Omental fat pad (tissue), 4 donors: ENCODE data around the gene GJD4. TPM values are rescaled to one million over a fixed set of nuclear protein-coding genes. Genes with fewer than 3 reads are reported as not detected.
A peak's percentile ranks its signal among the peaks of the same experiment; 100 is the strongest.

Experiments used
- ATAC-seq: fragments of 150-250 bp; one replicate; pipeline ENCODE4 v1.9.1; 2016; ENCODE audit warnings: mild to moderate bottlenecking, moderate library complexity; ENCODE audit not compliant: low FRiP score
- DNase-seq: peaks from one replicate; pipeline ENCODE4 v3.0.0-alpha.2; 2019; ENCODE audit warnings: low spot score
- total RNA-seq, 4 donors: library from RNA; depleted of rRNA; stranded (reverse); fragments of >200 nt; gene quantifications; one replicate each; pipeline ENCODE4 v1.1.0, GENCODE V29; 2016
- TF ChIP-seq, protein P1 (sequence below), 3 donors: fragments of 450-650 bp; IDR thresholded peaks; one replicate each; pipeline ENCODE4 v1.5.1; 2016 to 2017; ENCODE audit warnings: antibody characterized with exemption in 3 of 3, mild to moderate bottlenecking in 3 of 3, moderate library complexity in 2 of 3

Gene GJD4
- total RNA-seq, 4 donors from 2014 or later = not detected

GRCh38 chr10:35633006-35633980, 28.2 kb downstream of the GJD4 start:
- DNase-seq = no peak
- TF ChIP-seq, protein P1, sequence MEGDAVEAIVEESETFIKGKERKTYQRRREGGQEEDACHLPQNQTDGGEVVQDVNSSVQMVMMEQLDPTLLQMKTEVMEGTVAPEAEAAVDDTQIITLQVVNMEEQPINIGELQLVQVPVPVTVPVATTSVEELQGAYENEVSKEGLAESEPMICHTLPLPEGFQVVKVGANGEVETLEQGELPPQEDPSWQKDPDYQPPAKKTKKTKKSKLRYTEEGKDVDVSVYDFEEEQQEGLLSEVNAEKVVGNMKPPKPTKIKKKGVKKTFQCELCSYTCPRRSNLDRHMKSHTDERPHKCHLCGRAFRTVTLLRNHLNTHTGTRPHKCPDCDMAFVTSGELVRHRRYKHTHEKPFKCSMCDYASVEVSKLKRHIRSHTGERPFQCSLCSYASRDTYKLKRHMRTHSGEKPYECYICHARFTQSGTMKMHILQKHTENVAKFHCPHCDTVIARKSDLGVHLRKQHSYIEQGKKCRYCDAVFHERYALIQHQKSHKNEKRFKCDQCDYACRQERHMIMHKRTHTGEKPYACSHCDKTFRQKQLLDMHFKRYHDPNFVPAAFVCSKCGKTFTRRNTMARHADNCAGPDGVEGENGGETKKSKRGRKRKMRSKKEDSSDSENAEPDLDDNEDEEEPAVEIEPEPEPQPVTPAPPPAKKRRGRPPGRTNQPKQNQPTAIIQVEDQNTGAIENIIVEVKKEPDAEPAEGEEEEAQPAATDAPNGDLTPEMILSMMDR (IDR thresholded peaks at IDR 0.05) = no peak
- no peak for ATAC-seq

- ATAC-seq (peak; percentile 21), DNase-seq (no peak)
- TF ChIP-seq, protein P1 (IDR thresholded peaks at IDR 0.05) = peak in 2 of 3 donors; percentile 21 to 48
Observed at GRCh38 chr10:35635576-35635975, 30.4 kb downstream of the GJD4 start.

- ATAC-seq (no peak), DNase-seq (no peak)
- TF ChIP-seq, protein P1 (IDR thresholded peaks at IDR 0.05) = no peak
Observed at GRCh38 chr10:35636956-35637355, 31.8 kb downstream of the GJD4 start.

DNA sequence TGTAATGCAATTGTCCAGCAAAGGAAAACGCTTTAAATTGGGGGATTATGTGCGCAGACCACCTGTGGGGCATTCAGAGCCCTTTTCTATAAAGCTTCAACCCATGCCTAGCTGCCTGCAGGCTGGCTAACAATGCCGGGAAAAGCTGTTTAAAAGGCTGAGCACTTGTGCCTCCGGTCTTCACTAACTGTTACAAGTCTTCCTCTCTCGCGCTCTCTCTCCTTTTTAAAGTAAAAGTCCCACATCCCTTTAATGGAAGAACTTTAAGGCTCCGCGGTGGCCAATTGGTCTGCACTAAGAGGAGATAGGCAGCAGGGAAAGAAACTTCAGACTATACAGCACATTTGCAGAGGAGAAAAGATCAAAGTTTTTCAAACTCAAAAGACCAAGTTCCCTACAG, 32.3 kb downstream of the GJD4 start:
- DNase-seq (no peak), ATAC-seq (no peak)
- TF ChIP-seq, protein P1 (IDR thresholded peaks at IDR 0.05) = no peak

DNA sequence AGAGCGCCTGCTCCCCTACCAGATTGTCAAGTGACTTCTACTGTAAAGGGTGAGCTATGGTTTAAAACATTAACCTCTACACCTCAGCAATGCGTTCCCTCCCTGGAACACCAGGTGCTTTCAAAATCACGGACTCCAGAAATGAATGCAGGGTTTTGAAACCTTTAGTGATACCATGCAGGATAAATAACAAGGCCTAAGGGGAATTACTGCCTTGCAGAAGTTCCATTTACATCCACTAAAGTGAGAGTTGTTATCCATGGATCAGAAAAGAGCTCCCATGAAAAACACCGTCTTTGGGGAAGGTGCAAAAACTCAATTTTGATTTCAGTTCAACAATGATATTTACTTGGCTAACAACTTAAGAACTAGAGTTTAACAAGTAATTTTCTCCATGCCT, 33.0 kb downstream of the GJD4 start:
- ATAC-seq = no peak
- DNase-seq = no peak
- TF ChIP-seq, protein P1 (IDR thresholded peaks at IDR 0.05) = no peak

DNA sequence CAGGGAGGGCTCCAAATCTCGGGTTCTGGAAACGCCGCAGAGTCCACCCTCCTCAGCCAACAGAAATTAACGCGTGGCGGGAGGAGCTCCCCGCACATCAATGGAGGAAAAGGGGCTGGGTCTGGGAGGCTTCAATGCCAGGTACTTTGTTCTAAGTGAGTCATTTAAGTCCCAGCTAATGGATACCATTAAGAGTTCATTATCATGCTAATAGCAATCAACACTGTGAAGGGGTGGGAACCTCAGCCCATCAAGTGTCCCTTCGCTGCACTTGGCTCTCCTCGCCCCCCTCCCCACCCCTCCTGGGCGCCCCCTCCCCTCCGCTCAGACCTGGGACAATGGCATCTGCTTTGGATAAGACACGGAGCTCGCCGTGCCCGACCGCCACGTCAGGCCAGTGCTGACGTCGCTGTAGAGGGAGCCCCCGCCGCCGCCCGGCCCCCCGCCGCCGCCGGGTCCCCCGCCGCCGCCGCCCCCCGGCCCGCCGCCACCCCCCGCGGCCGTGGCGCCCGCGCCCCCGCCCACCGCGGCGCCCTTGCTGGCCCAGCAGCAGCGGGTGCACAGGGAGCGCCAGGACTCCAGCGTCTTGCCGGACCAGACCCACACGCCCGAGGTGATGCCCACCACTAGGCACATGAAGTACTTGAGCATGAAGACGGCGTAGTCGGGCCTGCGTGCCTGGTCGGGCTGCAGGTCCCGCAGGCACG, 34.0 kb downstream of the GJD4 start:
- DNase-seq (no peak), ATAC-seq (no peak)
- TF ChIP-seq, protein P1 (IDR thresholded peaks at IDR 0.05) = no peak
